OCI-LY3 (cell line): Measurements from ENCODE around the gene CEP131.

Experiments
- H2AFZ ChIP-seq: fragments of 200-600, 300-600 bp; shearing (Covaris generic); 2 replicates; pipeline ENCODE4 v1.6.0; 2014; ENCODE audit warnings: antibody characterized with exemption, low read depth, low read length
- H3K27ac ChIP-seq: fragments of 200-600, 300-600 bp; sonication (generic); 2 replicates; pipeline ENCODE4 v1.5.1; 2014; ENCODE audit warnings: mild to moderate bottlenecking, low read length, moderate library complexity, mixed read lengths
- H3K27me3 ChIP-seq: fragments of 200-600, 300-600 bp; sonication (generic); 2 replicates; pipeline ENCODE4 v1.6.1; 2014; ENCODE audit warnings: low read depth, low read length, mixed read lengths
- H3K36me3 ChIP-seq: fragments of 200-600, 300-600 bp; sonication (generic); replicated peaks from 2 replicates; pipeline ENCODE3; 2014; ENCODE audit warnings: low read depth, low read length, mixed read lengths
- H3K4me1 ChIP-seq: fragments of 300-600, 200-600 bp; sonication (generic); 2 replicates; pipeline ENCODE4 v1.6.1; 2014; ENCODE audit warnings: low read length, mixed read lengths
- H3K4me2 ChIP-seq: fragments of 200-600, 300-600 bp; sonication (generic); 2 replicates; pipeline ENCODE4 v1.6.1; 2014; ENCODE audit warnings: low read length, mixed read lengths
- H3K4me3 ChIP-seq: fragments of 300-600, 200-600 bp; sonication (generic); 2 replicates; pipeline ENCODE4 v1.5.1; 2014; ENCODE audit warnings: antibody characterized with exemption, mild to moderate bottlenecking, low read length, moderate library complexity
- H3K79me2 ChIP-seq: fragments of 300-600, 200-600 bp; shearing (Covaris generic); 2 replicates; pipeline ENCODE4 v1.6.1; 2014; ENCODE audit warnings: mild to moderate bottlenecking, low read length, mixed read lengths
- H3K9ac ChIP-seq: fragments of 300-600, 200-600 bp; shearing (Covaris generic); 2 replicates; pipeline ENCODE4 v1.6.0; 2014; ENCODE audit warnings: mild to moderate bottlenecking, low read length, moderate library complexity
- H3K9me3 ChIP-seq: fragments of 200-600, 300-600 bp; shearing (Covaris generic); 2 replicates; pipeline ENCODE4 v1.6.1; 2014; ENCODE audit warnings: low read length, mixed read lengths; ENCODE audit not compliant: insufficient read depth
- H4K20me1 ChIP-seq: fragments of 200-600, 300-600 bp; sonication (generic); 2 replicates; pipeline ENCODE4 v1.6.1; 2016; ENCODE audit warnings: low read length, mixed read lengths; ENCODE audit not compliant: insufficient read depth
- CTCF ChIP-seq: fragments of 200-600, 300-600 bp; sonication (generic); IDR thresholded peaks from 2 replicates; pipeline ENCODE4 v1.5.1; 2014; ENCODE audit warnings: antibody characterized with exemption, low read length, low read depth
- EZH2phosphoT487 ChIP-seq: fragments of 200-600 bp; shearing (Covaris generic); IDR thresholded peaks from 2 replicates; pipeline ENCODE4 v1.6.1; 2018; ENCODE audit warnings: antibody characterized with exemption, mixed run types, low read depth

Gene CEP131

GRCh38 chr17:81179220-81179619 lies 43.5 kb downstream of the CEP131 start:
- H3K4me1 ChIP-seq, result no peaks in the 10 kb centered on the region
- no peaks in the 10 kb centered on the region for H4K20me1 ChIP-seq
- H3K27me3 ChIP-seq, result no peaks in the 10 kb centered on the region
- no peak overlapping the region for H3K9ac ChIP-seq
- H3K4me2 ChIP-seq, result no peak overlapping the region
- H3K4me3 ChIP-seq, result no peak overlapping the region
- no peak overlapping the region for H3K27ac ChIP-seq
- no peaks in the 10 kb centered on the region for H3K9me3 ChIP-seq
- no peaks in the 10 kb centered on the region for H3K79me2 ChIP-seq
- TF ChIP-seq CTCF (no peak), EZH2phosphoT487 (no peak)
- H2AFZ ChIP-seq, result no peak overlapping the region
- no peaks in the 10 kb centered on the region for H3K36me3 ChIP-seq

GRCh38 chr17:81178136-81179091 lies 44.4 kb downstream of the CEP131 start:
- H3K4me2 ChIP-seq, result no peak overlapping the region

GRCh38 chr17:81176666-81177065 lies 46.1 kb downstream of the CEP131 start:
- no peak overlapping the region for H3K9ac ChIP-seq
- no peaks in the 10 kb centered on the region for H4K20me1 ChIP-seq
- H3K27me3 ChIP-seq, result no peaks in the 10 kb centered on the region
- TF ChIP-seq CTCF, result no peak
- no peak for TF ChIP-seq EZH2phosphoT487
- H3K4me2 ChIP-seq, result no peak overlapping the region
- H3K79me2 ChIP-seq, result no peaks in the 10 kb centered on the region
- H3K4me1 ChIP-seq, result no peaks in the 10 kb centered on the region
- no peak overlapping the region for H3K27ac ChIP-seq
- no peak overlapping the region for H2AFZ ChIP-seq
- no peak overlapping the region for H3K4me3 ChIP-seq
- H3K9me3 ChIP-seq, result no peaks in the 10 kb centered on the region
- no peaks in the 10 kb centered on the region for H3K36me3 ChIP-seq

More at GRCh38 chr17:81178136-81179091, 44.4 kb downstream of the CEP131 start:
- no peak overlapping the region for H3K27ac ChIP-seq
- no peak for TF ChIP-seq EZH2phosphoT487
- TF ChIP-seq CTCF, result no peak
- H3K27me3 ChIP-seq, result no peaks in the 10 kb centered on the region
- no peaks in the 10 kb centered on the region for H3K9me3 ChIP-seq
- H4K20me1 ChIP-seq, result no peaks in the 10 kb centered on the region
- no peaks in the 10 kb centered on the region for H3K36me3 ChIP-seq
- H2AFZ ChIP-seq, result no peak overlapping the region
- H3K4me1 ChIP-seq, result no peaks in the 10 kb centered on the region
- H3K4me3 ChIP-seq, result no peak overlapping the region
- H3K79me2 ChIP-seq, result no peaks in the 10 kb centered on the region
- no peak overlapping the region for H3K9ac ChIP-seq

- H2AFZ ChIP-seq, result no peak overlapping the region
- no peaks in the 10 kb centered on the region for H4K20me1 ChIP-seq
- no peak overlapping the region for H3K9ac ChIP-seq
- no peaks in the 10 kb centered on the region for H3K36me3 ChIP-seq
- no peaks in the 10 kb centered on the region for H3K4me1 ChIP-seq
- H3K79me2 ChIP-seq, result no peaks in the 10 kb centered on the region
- H3K4me3 ChIP-seq, result no peak overlapping the region
- TF ChIP-seq EZH2phosphoT487, result no peak
- TF ChIP-seq CTCF, result no peak
- H3K4me2 ChIP-seq, result no peak overlapping the region
- H3K27ac ChIP-seq, result no peak overlapping the region
- H3K9me3 ChIP-seq, result no peaks in the 10 kb centered on the region
- no peaks in the 10 kb centered on the region for H3K27me3 ChIP-seq
Measured at GRCh38 chr17:81173762-81174155, 49.0 kb downstream of the CEP131 start.
